MCF 10A (cell line): ENCODE data around the gene EPG5. TPM values are rescaled to one million over a fixed set of nuclear protein-coding genes. Genes with fewer than 3 reads are reported as not detected.
A peak's percentile ranks its signal among the peaks of the same experiment; 100 is the strongest.

ENCODE experiments used
- BruUV-seq: library from RNA; stranded (reverse); fragments of 400-500 nt; replicated peaks from 2 replicates; lab custom pipeline; 2021; lab: Mats Ljungman, UMichigan
- CTCF ChIA-PET: fragments of 300-600 bp; sonication (Branson Sonifier 250); formaldehyde crosslinking; extraction: SDS; loops from one replicate; lab custom pipeline; 2021; ENCODE audit warnings: antibody characterized with exemption, inconsistent platforms; lab: Yijun Ruan, JAX
- POLR2A ChIA-PET: fragments of 300-600, 350-650 bp; sonication (Branson Sonifier 250); formaldehyde crosslinking; extraction: SDS; loops from one replicate; lab custom pipeline; 2020; ENCODE audit warnings: antibody characterized with exemption, inconsistent platforms; lab: Yijun Ruan, JAX
- DNase-seq: peaks from one replicate; pipeline ENCODE4 v3.0.0-alpha.2; 2018; ENCODE audit not compliant: unreplicated experiment
- H3K27ac Mint-ChIP-seq: one replicate; pipeline ENCODE4 v1.8.0; 2022; ENCODE audit warnings: mild to moderate bottlenecking, low read depth, mixed read lengths; ENCODE audit not compliant: unreplicated experiment
- H3K27me3 Mint-ChIP-seq: one replicate; pipeline ENCODE4 v1.8.0; 2022; ENCODE audit warnings: mixed read lengths; ENCODE audit not compliant: insufficient read depth, unreplicated experiment
- H3K36me3 Mint-ChIP-seq: one replicate; pipeline ENCODE4 v1.8.0; 2022; ENCODE audit warnings: mild to moderate bottlenecking, moderate library complexity, mixed read lengths; ENCODE audit not compliant: insufficient read depth, unreplicated experiment
- H3K4me1 Mint-ChIP-seq: one replicate; pipeline ENCODE4 v1.8.0; 2022; ENCODE audit warnings: mixed read lengths; ENCODE audit not compliant: insufficient read depth, unreplicated experiment
- H3K4me3 Mint-ChIP-seq: one replicate; pipeline ENCODE4 v1.8.0; 2022; ENCODE audit warnings: mild to moderate bottlenecking, moderate library complexity, mixed read lengths; ENCODE audit not compliant: unreplicated experiment
- H3K9me3 Mint-ChIP-seq: one replicate; pipeline ENCODE4 v1.8.0; 2022; ENCODE audit warnings: mixed read lengths; ENCODE audit not compliant: unreplicated experiment
- CTCF ChIP-seq: fragments of 200-600 bp; IDR thresholded peaks from one replicate; pipeline ENCODE4 v1.8.0; 2022; ENCODE audit warnings: antibody characterized with exemption, mild to moderate bottlenecking; ENCODE audit not compliant: unreplicated experiment
- intact Hi-C: fragments of 100-400 bp; cut with micrococcal nuclease; formaldehyde crosslinking; loops from 2 replicates; pipeline ENCODE4 v1.14.1; 2022
- total RNA-seq: library from RNA; stranded (reverse); gene quantifications from 2 replicates; pipeline ENCODE4 v1.2.3, GENCODE V29; 2022

The EPG5 gene
- total RNA-seq, 1 experiment from 2014 or later: 19.4 TPM

- TF ChIP-seq CTCF: no peak
- H3K9me3 Mint-ChIP-seq: no peaks in the 10 kb centered on the region
- H3K36me3 Mint-ChIP-seq: peaks cover 70% of the 10 kb centered on the region
- no peak overlapping the region for H3K4me3 Mint-ChIP-seq
- ChIA-PET POLR2A (no interaction called here), CTCF (interaction anchor here (1.1 kb wide), 1 partner anchor 10 kb away, joined by 3 read pairs; no protein-coding TSS in a partner anchor)
- H3K27ac Mint-ChIP-seq: peak overlapping the region; percentile 9
- intact Hi-C loops: no loop called here
- no peak for DNase-seq
- H3K4me1 Mint-ChIP-seq: no peaks in the 10 kb centered on the region
- BruUV-seq: no TSS peak
- H3K27me3 Mint-ChIP-seq: no peaks in the 10 kb centered on the region
These were observed 106.6 kb downstream of the EPG5 start for GRCh38 chr18:45860492-45860891.

GRCh38 chr18:45859334-45859733 lies 107.8 kb downstream of the EPG5 start:
- Mint-ChIP-seq H3K4me1 (no peaks in the 10 kb centered on the region), H3K36me3 (peaks cover 67% of the 10 kb centered on the region), H3K4me3 (no peak overlapping the region), H3K27me3 (no peaks in the 10 kb centered on the region), H3K27ac (no peak overlapping the region), H3K9me3 (no peaks in the 10 kb centered on the region)
- ChIA-PET CTCF (interaction anchor here (0.6 to 1.3 kb wide), 3 partner anchors 9 to 169 kb away, joined by 3 to 4 read pairs (median 4); no protein-coding TSS in a partner anchor), POLR2A (interaction anchor here (0.6 to 0.7 kb wide), 2 partner anchors 114 to 1253 kb away, joined by 3 read pairs; no protein-coding TSS in a partner anchor)
- DNase-seq: no peak
- TF ChIP-seq CTCF: no peak
- intact Hi-C loops: no loop called here
- BruUV-seq: no TSS peak

GRCh38 chr18:45856531-45856930 lies 110.6 kb downstream of the EPG5 start:
- no peak overlapping the region for H3K4me3 Mint-ChIP-seq
- H3K36me3 Mint-ChIP-seq: peaks cover 67% of the 10 kb centered on the region
- POLR2A ChIA-PET: no interaction called here
- H3K9me3 Mint-ChIP-seq: no peaks in the 10 kb centered on the region
- TF ChIP-seq CTCF: no peak
- peak; percentile 57 for DNase-seq
- CTCF ChIA-PET: interaction anchor here (0.6 to 2.7 kb wide), 5 partner anchors 22 to 477 kb away, joined by 3 to 8 read pairs (median 5); no protein-coding TSS in a partner anchor
- no peak overlapping the region for H3K27ac Mint-ChIP-seq
- no TSS peak for BruUV-seq
- H3K27me3 Mint-ChIP-seq: no peaks in the 10 kb centered on the region
- intact Hi-C loops: no loop called here
- H3K4me1 Mint-ChIP-seq: no peaks in the 10 kb centered on the region

- H3K4me1 Mint-ChIP-seq: no peaks in the 10 kb centered on the region
These were observed 113.0 kb downstream of the EPG5 start for GRCh38 chr18:45854036-45854586.

More at GRCh38 chr18:45854036-45854586, 113.0 kb downstream of the EPG5 start:
- no peak for TF ChIP-seq CTCF
- H3K27ac Mint-ChIP-seq: no peak overlapping the region
- DNase-seq: no peak
- H3K36me3 Mint-ChIP-seq: peaks cover 76% of the 10 kb centered on the region
- intact Hi-C loops: no loop called here
- BruUV-seq: no TSS peak
- POLR2A ChIA-PET: no interaction called here
- CTCF ChIA-PET: interaction anchor here (0.7 to 1.6 kb wide), 4 partner anchors 9 to 162 kb away, joined by 3 to 4 read pairs (median 3); no protein-coding TSS in a partner anchor
- H3K9me3 Mint-ChIP-seq: no peaks in the 10 kb centered on the region
- no peaks in the 10 kb centered on the region for H3K27me3 Mint-ChIP-seq
- no peak overlapping the region for H3K4me3 Mint-ChIP-seq
